B cell (primary cell): ENCODE data around the gene SP6. TPM values are rescaled to one million over a fixed set of nuclear protein-coding genes. Genes with fewer than 3 reads are reported as not detected.

Experiments used
- ATAC-seq: fragments of 200-7000 bp; cut with Tn5 transposase; one replicate; pipeline ENCODE4 v1.10.0; 2021; ENCODE audit warnings: low read depth, mild to moderate bottlenecking, moderate number of reproducible peaks, moderate library complexity
- CTCF ChIA-PET: fragments of 350-600 bp; sonication (Branson Sonifier 250); formaldehyde crosslinking; loops from one replicate; lab custom pipeline; 2021; ENCODE audit warnings: antibody characterized with exemption, inconsistent platforms; lab: Charles Lee
- POLR2A ChIA-PET: fragments of 350-600 bp; sonication (Branson Sonifier 250); formaldehyde crosslinking; loops from one replicate; lab custom pipeline; 2021; ENCODE audit warnings: antibody characterized with exemption; lab: Charles Lee
- DNase-seq: peaks from one replicate; pipeline ENCODE4 v3.0.0; 2013
- H2AFZ ChIP-seq: 2 replicates; pipeline ENCODE4 v1.6.1; 2012; ENCODE audit warnings: mild to moderate bottlenecking, low read depth, low read length; ENCODE audit not compliant: insufficient read depth, poor library complexity, severe bottlenecking
- H3K27ac ChIP-seq, 2 donors: 1 replicate in 1 of 2; 2 replicates in 1 of 2; pipeline ENCODE4 v1.5.1; 2012 to 2013; ENCODE audit warnings: low read length in 2 of 2, mild to moderate bottlenecking in 2 of 2, moderate library complexity in 1 of 2
- H3K27me3 ChIP-seq, 4 experiments: fragments of 200-600 bp in 1 of 4; sonication (generic) in 1 of 4; replicated peaks in 1 of 4; 1 replicate in 2 of 4; 2 replicates in 2 of 4; pipeline versions ENCODE4 v1.6.1 to v1.7.0; 2013 to 2016; ENCODE audit warnings: low read length in 3 of 4, mild to moderate bottlenecking in 2 of 4, mixed read lengths in 1 of 4, moderate library complexity in 1 of 4; ENCODE audit not compliant: insufficient read depth in 4 of 4, control insufficient read depth in 3 of 4; ENCODE audit errors: control extremely low read depth in 1 of 4
- H3K36me3 ChIP-seq, 2 experiments: replicated peaks in 1 of 2; 1 replicate in 1 of 2; 2 replicates in 1 of 2; pipeline versions ENCODE4 v1.6.1 to v1.7.1; 2013; ENCODE audit warnings: low read length in 1 of 2; ENCODE audit not compliant: insufficient read depth in 2 of 2, control insufficient read depth in 1 of 2; ENCODE audit errors: control extremely low read depth in 1 of 2, extremely low read depth in 1 of 2
- H3K4me1 ChIP-seq, 2 donors: fragments of 200-600 bp in 1 of 2; sonication (generic) in 1 of 2; 1 replicate in 1 of 2; 2 replicates in 1 of 2; pipeline versions ENCODE4 v1.5.1 to v1.6.1; 2013 to 2017; ENCODE audit warnings: low read length in 2 of 2; ENCODE audit not compliant: control insufficient read depth in 2 of 2, insufficient read depth in 2 of 2
- H3K4me2 ChIP-seq: replicated peaks from 2 replicates; pipeline ENCODE3; 2012; ENCODE audit warnings: mild to moderate bottlenecking, low read depth, low read length; ENCODE audit not compliant: poor library complexity, severe bottlenecking
- H3K4me3 ChIP-seq, 5 experiments: fragments of 200-600 bp in 1 of 5; sonication (generic) in 1 of 5; 1 replicate in 3 of 5; 2 replicates in 2 of 5; pipeline versions ENCODE4 v1.5.1 to v1.7.0; 2011 to 2016; ENCODE audit warnings: low read length in 4 of 5, mild to moderate bottlenecking in 4 of 5, low read depth in 2 of 5, control low read depth in 1 of 5, moderate library complexity in 1 of 5; ENCODE audit not compliant: insufficient read depth in 1 of 5; ENCODE audit errors: control extremely low read depth in 1 of 5, extremely low read depth in 1 of 5
- H3K79me2 ChIP-seq: fragments of 200-600 bp; sonication (generic); one replicate; pipeline ENCODE4 v1.6.0; 2016; ENCODE audit warnings: low read length; ENCODE audit not compliant: control insufficient read depth, insufficient read depth
- H3K9ac ChIP-seq: fragments of 200-600 bp; sonication (generic); 2 replicates; pipeline ENCODE4 v1.6.1; 2017; ENCODE audit warnings: mild to moderate bottlenecking, low read length, moderate library complexity
- H3K9me3 ChIP-seq, 3 donors: one replicate each; pipeline versions ENCODE4 v1.6.1 to v1.7.1; 2013; ENCODE audit warnings: low read length in 2 of 3; ENCODE audit not compliant: control insufficient read depth in 2 of 3, insufficient read depth in 1 of 3; ENCODE audit errors: control extremely low read depth in 1 of 3
- H4K20me1 ChIP-seq: 2 replicates; pipeline ENCODE4 v1.6.0; 2012; ENCODE audit warnings: mild to moderate bottlenecking, low read length; ENCODE audit not compliant: insufficient read depth, control insufficient read depth, poor library complexity, severe bottlenecking
- H3K27ac Mint-ChIP-seq: one replicate; pipeline ENCODE4 v1.8.0; 2021; ENCODE audit warnings: mixed read lengths
- H3K27me3 Mint-ChIP-seq: one replicate; pipeline ENCODE4 v1.8.0; 2021; ENCODE audit warnings: mixed read lengths
- H3K4me1 Mint-ChIP-seq: one replicate; pipeline ENCODE4 v1.8.0; 2021; ENCODE audit warnings: mixed read lengths
- H3K4me3 Mint-ChIP-seq: one replicate; pipeline ENCODE4 v1.8.0; 2021; ENCODE audit warnings: mixed read lengths
- H3K9me3 Mint-ChIP-seq: one replicate; pipeline ENCODE4 v1.8.0; 2022; ENCODE audit warnings: mixed read lengths; ENCODE audit not compliant: insufficient read depth
- EZH2 ChIP-seq: IDR thresholded peaks from 2 replicates; pipeline ENCODE4 v1.6.1; 2012; ENCODE audit warnings: borderline replicate concordance, low read depth, mild to moderate bottlenecking, moderate library complexity, low read length; ENCODE audit not compliant: insufficient read depth, poor library complexity, severe bottlenecking
- WGBS: methylation state at CpG from one replicate; pipeline ENCODE4 v1.1.5; 2013; ENCODE audit warnings: missing lambda C conversion rate; ENCODE audit not compliant: insufficient coverage; 5-methylcytosine and 5-hydroxymethylcytosine counted together
- intact Hi-C: fragments of 100-400 bp; cut with micrococcal nuclease; formaldehyde crosslinking; loops from one replicate; pipeline ENCODE4 v1.10.0; 2022
- polyA plus RNA-seq: library from polyadenylated mRNA; depleted of rRNA; stranded (reverse); fragments of >200 nt; gene quantifications from 2 replicates; pipeline ENCODE4 v1.2.3, GENCODE V29; 2012
- total RNA-seq, 2 donors: library from RNA; stranded (reverse); fragments of 120-200 nt in 1 of 2; gene quantifications; 1 replicate in 1 of 2; 2 replicates in 1 of 2; pipeline versions ENCODE4 v1.2.3 to v1.2.4, GENCODE V29; 2013 to 2022
- TF ChIP-seq, protein P1 (sequence below): fragments of 200-600 bp; IDR thresholded peaks from one replicate; pipeline ENCODE4 v1.8.0; 2022; ENCODE audit warnings: antibody characterized with exemption, mild to moderate bottlenecking

The SP6 gene
- total and polyA plus RNA-seq, 2 donors (not counting 1 experiment from before 2014, with no cell fraction given) = 0.04 TPM; not detected in 1

DNA sequence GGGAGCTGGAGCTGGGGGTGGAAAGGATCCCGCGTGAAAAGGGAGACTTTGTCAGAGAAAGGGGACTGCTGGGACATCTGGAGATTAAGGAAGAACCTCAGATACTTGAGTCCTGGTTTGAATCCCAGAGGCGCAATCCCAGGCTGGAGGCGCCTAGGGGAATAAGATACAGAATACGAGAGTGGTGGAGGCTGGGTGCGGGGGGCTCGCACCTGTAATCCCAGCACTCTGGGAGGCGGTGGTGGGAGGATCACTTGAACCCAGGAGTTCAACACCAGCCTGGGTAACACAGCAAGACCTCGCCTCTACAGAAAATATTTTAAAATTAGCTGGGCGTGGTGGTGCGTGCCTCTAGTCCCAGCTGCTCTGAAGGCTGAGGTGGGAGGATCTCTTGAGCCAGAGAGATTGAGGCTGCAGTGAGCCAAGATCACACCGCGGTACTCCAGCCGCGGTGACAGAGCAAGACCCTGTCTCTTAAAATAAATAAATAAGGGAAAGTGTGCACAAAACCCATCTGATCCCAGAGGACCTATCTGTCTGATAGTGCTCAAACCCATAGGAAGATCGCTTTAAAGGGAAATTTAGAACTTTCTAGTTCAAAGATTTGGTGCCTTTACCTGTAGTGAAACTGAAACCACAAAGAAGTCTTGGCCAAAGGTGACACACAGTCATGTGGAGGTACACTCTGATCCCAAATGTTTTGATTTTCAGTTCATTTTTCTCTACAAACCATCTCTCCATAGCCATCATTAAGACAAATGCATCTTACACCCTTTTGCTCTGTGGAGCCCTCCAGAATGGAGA is 9.3 kb downstream of the SP6 start:
- ChIA-PET POLR2A (interaction anchor here (1.1 to 1.6 kb wide), 5 partner anchors 11 to 192 kb away, joined by 4 to 14 read pairs (median 8); partner anchors contain the start of genes CDK5RAP3, KPNB1, LRRC46 and MRPL10), CTCF (interaction anchor here (0.9 to 19.9 kb wide), 19 partner anchors 8 to 795 kb away, joined by 3 to 436 read pairs (median 3); partner anchors contain the start of genes CDK5RAP3, LRRC46, MRPL10 and SP2)
- intact Hi-C loops = loop anchor here (1.0 to 2.0 kb wide), 6 partner anchors 10 to 183 kb away; partner anchors contain the start of genes CDK5RAP3, LRRC46, MRPL10 and PNPO
- ATAC-seq (no peak), DNase-seq (no peak)
- H3K27me3 ChIP-seq = peaks cover 0 to 30% (median 18%) of the 10 kb centered on the region in 4 experiments
- TF ChIP-seq, protein P1, sequence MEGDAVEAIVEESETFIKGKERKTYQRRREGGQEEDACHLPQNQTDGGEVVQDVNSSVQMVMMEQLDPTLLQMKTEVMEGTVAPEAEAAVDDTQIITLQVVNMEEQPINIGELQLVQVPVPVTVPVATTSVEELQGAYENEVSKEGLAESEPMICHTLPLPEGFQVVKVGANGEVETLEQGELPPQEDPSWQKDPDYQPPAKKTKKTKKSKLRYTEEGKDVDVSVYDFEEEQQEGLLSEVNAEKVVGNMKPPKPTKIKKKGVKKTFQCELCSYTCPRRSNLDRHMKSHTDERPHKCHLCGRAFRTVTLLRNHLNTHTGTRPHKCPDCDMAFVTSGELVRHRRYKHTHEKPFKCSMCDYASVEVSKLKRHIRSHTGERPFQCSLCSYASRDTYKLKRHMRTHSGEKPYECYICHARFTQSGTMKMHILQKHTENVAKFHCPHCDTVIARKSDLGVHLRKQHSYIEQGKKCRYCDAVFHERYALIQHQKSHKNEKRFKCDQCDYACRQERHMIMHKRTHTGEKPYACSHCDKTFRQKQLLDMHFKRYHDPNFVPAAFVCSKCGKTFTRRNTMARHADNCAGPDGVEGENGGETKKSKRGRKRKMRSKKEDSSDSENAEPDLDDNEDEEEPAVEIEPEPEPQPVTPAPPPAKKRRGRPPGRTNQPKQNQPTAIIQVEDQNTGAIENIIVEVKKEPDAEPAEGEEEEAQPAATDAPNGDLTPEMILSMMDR = peak; percentile 23
- no peak for TF ChIP-seq EZH2
- H3K36me3 ChIP-seq = peaks cover 0 to 6% of the 10 kb centered on the region in 2 experiments
- peak overlapping the region in 4 of 5 experiments; percentile 75 to 87 (median 80) for H3K4me3 ChIP-seq
- H2AFZ ChIP-seq = peak overlapping the region; percentile 95
- H3K4me1 Mint-ChIP-seq = peaks cover 26% of the 10 kb centered on the region
- H3K79me2 ChIP-seq = peaks cover 11% of the 10 kb centered on the region
- H3K27me3 Mint-ChIP-seq = peaks cover 27% of the 10 kb centered on the region
- H3K27ac ChIP-seq = peak overlapping the region in 1 of 2 donors; percentile 75
- peak overlapping the region; percentile 97 for H3K4me3 Mint-ChIP-seq
- 69% methylated on average over 9 of the region's 16 CpGs for WGBS
- peak overlapping the region; percentile 89 for H3K4me2 ChIP-seq
- no peaks in the 10 kb centered on the region for H3K9me3 Mint-ChIP-seq
- H3K9ac ChIP-seq = peak overlapping the region; percentile 83
- H3K27ac Mint-ChIP-seq = peak overlapping the region; percentile 89
- H3K4me1 ChIP-seq = peaks cover 17 to 18% of the 10 kb centered on the region in 2 donors
- no peaks in the 10 kb centered on the region for H3K9me3 ChIP-seq
- H4K20me1 ChIP-seq = no peaks in the 10 kb centered on the region
